GM12878 (cell line): Measurements from ENCODE around the gene GNAO1. TPM values are rescaled to one million over a fixed set of nuclear protein-coding genes. Genes with fewer than 3 reads are reported as not detected.

Experiments
- ATAC-seq: fragments of 200-7000 bp; cut with Tn5 transposase; 3 replicates; pipeline ENCODE4 v1.9.1; 2020; ENCODE audit warnings: mild to moderate bottlenecking, moderate library complexity
- BruUV-seq: library from RNA; stranded (reverse); fragments of 400-500 nt; replicated peaks from 2 replicates; lab custom pipeline; 2021; lab: Mats Ljungman, UMichigan
- CTCF ChIA-PET: fragments of 300-600 bp; sonication (Branson Sonifier 250); formaldehyde crosslinking; extraction: SDS; loops from one replicate; lab custom pipeline; 2021; ENCODE audit warnings: inconsistent platforms; lab: Yijun Ruan, JAX
- POLR2A ChIA-PET: fragments of 350-600 bp; formaldehyde crosslinking; extraction: SDS; loops from one replicate; lab custom pipeline; 2021; ENCODE audit warnings: inconsistent platforms; lab: Charles Lee
- RAD21 ChIA-PET: fragments of 300-600 bp; sonication (Branson Sonifier 250); formaldehyde crosslinking; loops from one replicate; lab custom pipeline; 2023; ENCODE audit warnings: antibody characterized with exemption; ENCODE audit not compliant: unreplicated experiment; lab: Charles Lee
- SMC1A ChIA-PET: fragments of 300-600 bp; sonication (Branson Sonifier 250); formaldehyde crosslinking; loops from one replicate; lab custom pipeline; 2023; ENCODE audit not compliant: unreplicated experiment, uncharacterized antibody; lab: Charles Lee
- DNase-seq: peaks from one replicate; pipeline ENCODE4 v3.0.0-alpha.2; 2011; ENCODE audit warnings: low read depth, low spot score
- FAIRE-seq: peaks from 3 replicates; lab custom pipeline; 2011; peaks lifted over from hg19 to GRCh38; lab: Jason Lieb, UNC
- H2AFZ ChIP-seq: 2 replicates; pipeline ENCODE4 v1.6.0; 2011; ENCODE audit warnings: low read depth, low read length, control low read depth; ENCODE audit not compliant: control insufficient read depth
- H3K27ac ChIP-seq: 2 replicates; pipeline ENCODE4 v1.5.1; 2011; ENCODE audit warnings: control low read depth; ENCODE audit not compliant: control insufficient read depth, insufficient read depth
- H3K27me3 ChIP-seq, 2 experiments: replicated peaks in 1 of 2; 2 replicates each; pipeline versions ENCODE4 v1.6.0 to v1.6.1; 2011; ENCODE audit warnings: low read length in 1 of 2; ENCODE audit not compliant: control insufficient read depth in 2 of 2, insufficient read depth in 2 of 2
- H3K36me3 ChIP-seq, 2 experiments: 2 replicates each; pipeline ENCODE4 v1.5.1; 2011; ENCODE audit warnings: low read length in 1 of 2; ENCODE audit not compliant: control insufficient read depth in 2 of 2, insufficient read depth in 2 of 2
- H3K4me1 ChIP-seq: 2 replicates; pipeline ENCODE4 v1.6.1; 2011; ENCODE audit warnings: mild to moderate bottlenecking, low read length, moderate library complexity, mixed read lengths; ENCODE audit not compliant: control insufficient read depth, insufficient read depth
- H3K4me2 ChIP-seq: 2 replicates; pipeline ENCODE4 v1.6.0; 2011; ENCODE audit warnings: control low read depth; ENCODE audit not compliant: control insufficient read depth, insufficient read depth
- H3K4me3 ChIP-seq: fragments of 200-600 bp; sonication (generic); 2 replicates; pipeline ENCODE4 v1.5.1; 2016
- H3K79me2 ChIP-seq: 2 replicates; pipeline ENCODE4 v1.6.0; 2011; ENCODE audit warnings: low read length; ENCODE audit not compliant: control insufficient read depth, insufficient read depth
- H3K9ac ChIP-seq: 2 replicates; pipeline ENCODE4 v1.8.0; 2011; ENCODE audit warnings: low read length, control low read depth, mixed read lengths; ENCODE audit not compliant: control insufficient read depth, insufficient read depth
- H3K9me3 ChIP-seq: replicated peaks from 3 replicates; pipeline ENCODE4 v1.5.1; 2011; ENCODE audit warnings: mild to moderate bottlenecking, low read length; ENCODE audit not compliant: control insufficient read depth, insufficient read depth
- H4K20me1 ChIP-seq: 2 replicates; pipeline ENCODE4 v1.6.0; 2011; ENCODE audit not compliant: control insufficient read depth, insufficient read depth
- DPF2 ChIP-seq: fragments of 450-650 bp; IDR thresholded peaks from 2 replicates; pipeline ENCODE4 v1.6.1; 2017; ENCODE audit warnings: mild to moderate bottlenecking
- EZH2 ChIP-seq: IDR thresholded peaks from 2 replicates; pipeline ENCODE4 v1.6.1; 2012; ENCODE audit warnings: low read depth, mild to moderate bottlenecking, control low read depth, inconsistent platforms, low read length, borderline replicate concordance; ENCODE audit not compliant: control insufficient read depth
- NR2C1 ChIP-seq: fragments of 450-650 bp; IDR thresholded peaks from 2 replicates; pipeline ENCODE4 v1.6.1; 2017; ENCODE audit warnings: antibody characterized with exemption, mild to moderate bottlenecking, moderate library complexity
- SRF ChIP-seq, 2 experiments: IDR thresholded peaks; 2 replicates each; pipeline ENCODE4 v1.6.1; 2011; ENCODE audit warnings: low read depth in 2 of 2, low read length in 2 of 2, mild to moderate bottlenecking in 1 of 2, moderate library complexity in 1 of 2
- ZBED1 ChIP-seq: IDR thresholded peaks from 2 replicates; pipeline ENCODE4 v1.6.1; 2016; ENCODE audit warnings: borderline replicate concordance
- WGBS: methylation state at CpG from one replicate; pipeline ENCODE4 v1.1.6; 2016; ENCODE audit warnings: low lambda C conversion rate; ENCODE audit not compliant: insufficient replicate concordance, insufficient coverage; ENCODE audit errors: missing lambda C conversion rate; 5-methylcytosine and 5-hydroxymethylcytosine counted together
- in situ Hi-C: fragments of 300-500 bp; cut with MboI; formaldehyde crosslinking; loops from 9 replicates; pipeline ENCODE4 v1.14.3; 2018; ENCODE audit warnings: mixed read lengths
- intact Hi-C: fragments of 100-400 bp; cut with micrococcal nuclease; formaldehyde crosslinking; loops from one replicate; pipeline ENCODE4 v1.14.2; 2022; ENCODE audit not compliant: unreplicated experiment
- polyA plus RNA-seq, 11 experiments: library from polyadenylated mRNA; depleted of rRNA in 4 of 11; unstranded in 6 of 11; stranded (reverse) in 5 of 11; fragments of >200 nt; fragmentation: Nextera tagmentation in 4 of 11; fragmentation: Illumina TruSeq in 1 of 11; extraction: Ambion mirVana in 4 of 11; extraction: Trizol in 1 of 11; gene quantifications; 1 replicate in 1 of 11; 2 replicates in 10 of 11; pipeline versions ENCODE4 v1.2.1 to v1.2.3, GENCODE V29; 2011 to 2016; ENCODE audit warnings: inconsistent platforms in 2 of 11, missing spikeins in 2 of 11, low read depth in 1 of 11
- total RNA-seq, 4 experiments: library from RNA; depleted of rRNA in 3 of 4; stranded (reverse); fragments of >200 nt in 3 of 4; fragmentation: Illumina TruSeq in 1 of 4; extraction: Trizol in 1 of 4; gene quantifications; 2 replicates each; pipeline versions ENCODE4 v1.2.1 to v1.2.3, GENCODE V29; 2013 to 2021

The GNAO1 gene
- total and polyA plus RNA-seq, 10 of the 15 experiments (the other 5 are each of a cell fraction or from before 2014, with no cell fraction given): 0.05 to 0.28 (median 0.14) TPM; not detected in 6

- no TSS peak for BruUV-seq
- no peak for ATAC-seq
- Histone ChIP-seq H2AFZ (no peak overlapping the region), H3K9ac (no peak overlapping the region), H3K79me2 (no peaks in the 10 kb centered on the region), H3K4me3 (no peak overlapping the region), H3K27me3 (no peaks in the 10 kb centered on the region), H3K27ac (no peak overlapping the region), H3K4me2 (no peak overlapping the region), H3K36me3 (peaks cover 9 to 32% of the 10 kb centered on the region in 2 experiments), H4K20me1 (no peaks in the 10 kb centered on the region)
- RAD21 ChIA-PET: no interaction called here
- no peak for DNase-seq
- intact Hi-C loops (no loop called here), in situ Hi-C loops (no loop called here)
- no peak for FAIRE-seq
- CTCF ChIA-PET: no interaction called here
- no peak for TF ChIP-seq EZH2
- no peak for TF ChIP-seq NR2C1
- no peak for TF ChIP-seq SRF (IDR thresholded peaks at IDR 0.05; ENCODE audit: low read depth in 2 of 2, low read length in 2 of 2)
- TF ChIP-seq, all 136 proteins: peak for 0
- SMC1A ChIA-PET: interaction anchor here (1.6 kb wide), 1 partner anchor 24 kb away, joined by 3 read pairs; no protein-coding TSS in a partner anchor
- Histone ChIP-seq H3K9me3 (no peaks in the 10 kb centered on the region; the same call in 1 of the 3 replicates), H3K4me1 (no peaks in the 10 kb centered on the region)
- POLR2A ChIA-PET: no interaction called here
- WGBS: 95% methylated on average over 3 of the region's 3 CpGs
These were observed 196.1 kb downstream of the GNAO1 start for GRCh38 chr16:56387396-56387795.

- H3K27ac ChIP-seq: no peak overlapping the region
- no peaks in the 10 kb centered on the region for H3K79me2 ChIP-seq
- in situ Hi-C loops (no loop called here), intact Hi-C loops (no loop called here)
- ChIA-PET CTCF (interaction anchor here (1.7 kb wide), 1 partner anchor 16 kb away, joined by 3 read pairs; no protein-coding TSS in a partner anchor), RAD21 (no interaction called here), SMC1A (interaction anchor here (0.9 to 1.6 kb wide), 3 partner anchors 9 to 26 kb away, joined by 3 to 4 read pairs (median 4); no protein-coding TSS in a partner anchor), POLR2A (no interaction called here)
- H3K9ac ChIP-seq: no peak overlapping the region
- no peaks in the 10 kb centered on the region; the same call in 2 of the 3 replicates for H3K9me3 ChIP-seq
- no peaks in the 10 kb centered on the region for H4K20me1 ChIP-seq
- TF ChIP-seq ZBED1 (no peak), DPF2 (no peak)
- DNase-seq (no peak), ATAC-seq (no peak), FAIRE-seq (no peak)
- H3K27me3 ChIP-seq: no peaks in the 10 kb centered on the region
- no peak overlapping the region for H3K4me2 ChIP-seq
- peaks cover 9 to 26% of the 10 kb centered on the region in 2 experiments for H3K36me3 ChIP-seq
- no peaks in the 10 kb centered on the region for H3K4me1 ChIP-seq
- no peak overlapping the region for H2AFZ ChIP-seq
- H3K4me3 ChIP-seq: no peak overlapping the region
- BruUV-seq: no TSS peak
These were observed 196.9 kb downstream of the GNAO1 start for GRCh38 chr16:56388209-56388608.
